Endodermal cell (in vitro differentiated cells): ENCODE data around the gene HEXB. TPM values are rescaled to one million over a fixed set of nuclear protein-coding genes. Genes with fewer than 3 reads are reported as not detected.
A peak's percentile ranks its signal among the peaks of the same experiment; 100 is the strongest.

Experiments
- DNase-seq: peaks from one replicate; pipeline ENCODE4 v3.0.0-alpha.2; 2017
- H3K27ac ChIP-seq: 2 replicates; pipeline ENCODE4 v1.5.1; 2013; ENCODE audit warnings: mild to moderate bottlenecking, low read depth, low read length, moderate library complexity
- H3K27me3 ChIP-seq: 2 replicates; pipeline ENCODE4 v1.6.1; 2013; ENCODE audit warnings: mild to moderate bottlenecking, low read length, moderate library complexity; ENCODE audit not compliant: insufficient read depth, control insufficient read depth, poor library complexity, severe bottlenecking
- H3K36me3 ChIP-seq: 2 replicates; pipeline ENCODE4 v1.7.0; 2013; ENCODE audit warnings: mild to moderate bottlenecking, low read length, moderate library complexity; ENCODE audit not compliant: control insufficient read depth, insufficient read depth
- H3K4me1 ChIP-seq: one replicate; pipeline ENCODE4 v1.7.0; 2013; ENCODE audit warnings: low read length; ENCODE audit not compliant: control insufficient read depth, insufficient read depth
- H3K4me3 ChIP-seq: 2 replicates; pipeline ENCODE4 v1.5.1; 2013; ENCODE audit warnings: mild to moderate bottlenecking, low read length, moderate library complexity
- H3K9ac ChIP-seq: 2 replicates; pipeline ENCODE4 v1.6.1; 2013; ENCODE audit warnings: mild to moderate bottlenecking, low read length, moderate library complexity; ENCODE audit not compliant: poor library complexity, severe bottlenecking; ENCODE audit errors: extremely low read depth
- H3K9me3 ChIP-seq: 2 replicates; pipeline ENCODE4 v1.6.1; 2013; ENCODE audit warnings: mild to moderate bottlenecking, low read length, moderate library complexity; ENCODE audit not compliant: control insufficient read depth
- H3K27ac Mint-ChIP-seq: 2 replicates; pipeline ENCODE4 v1.8.0; 2020; ENCODE audit warnings: mixed read lengths
- H3K27me3 Mint-ChIP-seq: 2 replicates; pipeline ENCODE4 v1.8.0; 2021; ENCODE audit warnings: mild to moderate bottlenecking, mixed read lengths; ENCODE audit not compliant: insufficient read depth
- H3K36me3 Mint-ChIP-seq: 2 replicates; pipeline ENCODE4 v1.8.0; 2020; ENCODE audit warnings: low read depth, mixed read lengths
- H3K4me1 Mint-ChIP-seq: 2 replicates; pipeline ENCODE4 v1.8.0; 2020; ENCODE audit warnings: mixed read lengths
- H3K4me3 Mint-ChIP-seq: 2 replicates; pipeline ENCODE4 v1.8.0; 2020; ENCODE audit warnings: mild to moderate bottlenecking, moderate library complexity, mixed read lengths
- H3K9me3 Mint-ChIP-seq: 2 replicates; pipeline ENCODE4 v1.8.0; 2020; ENCODE audit warnings: mild to moderate bottlenecking, mixed read lengths
- WGBS, 2 experiments: methylation state at CpG; one replicate each; pipeline versions ENCODE4 v1.1.5 to v1.1.7; 2013; ENCODE audit warnings: missing lambda C conversion rate in 2 of 2, mixed read lengths in 1 of 2; ENCODE audit not compliant: insufficient coverage in 1 of 2, insufficient read length in 1 of 2; 5-methylcytosine and 5-hydroxymethylcytosine counted together
- total RNA-seq, 2 donors: library from RNA; stranded (reverse); fragmentation: NEBNext Ultra II Directional in 1 of 2; extraction: Animal tissue kit (Norgen Biotek cat#: 25700) in 1 of 2; gene quantifications; 2 replicates in 1 of 2; 3 replicates in 1 of 2; pipeline ENCODE4 v1.2.1, GENCODE V29; 2021
- TF ChIP-seq, protein P1 (sequence below): fragments of 200-600 bp; sonication (generic); conservative IDR thresholded peaks from 2 replicates; pipeline ENCODE4 v1.5.0; 2021; ENCODE audit warnings: antibody characterized with exemption, mild to moderate bottlenecking

HEXB gene
- total RNA-seq, 2 donors from 2014 or later: 68.4 to 112 TPM

DNA sequence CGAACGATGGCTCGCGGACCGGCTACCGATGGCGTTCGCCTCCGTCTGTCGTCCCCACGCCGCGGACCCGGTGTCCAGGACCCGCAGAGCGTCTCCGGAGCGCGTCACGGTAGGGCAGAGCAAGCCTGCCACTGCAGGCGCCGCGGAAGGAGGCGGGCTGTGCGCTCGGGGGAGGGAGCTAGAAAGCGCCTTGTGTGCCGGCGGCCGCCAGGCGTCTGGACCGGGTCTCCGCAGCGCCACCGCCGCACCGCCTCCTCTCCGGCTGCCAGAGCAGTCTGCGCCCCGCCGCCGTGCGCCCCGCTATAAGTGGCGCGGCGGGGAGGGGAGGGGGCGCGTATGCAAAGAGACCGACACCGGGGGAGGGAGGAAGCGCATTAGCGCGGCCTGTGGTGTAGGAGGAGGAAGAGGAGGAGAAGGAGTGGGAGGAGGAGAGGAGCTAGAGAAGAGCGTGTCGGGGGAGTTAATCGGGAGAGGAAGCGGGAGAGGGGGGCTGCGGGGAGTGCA, 44.5 kb upstream of the HEXB start, which contains the start of gene ENC1:
Gene ENC1, minus strand, starts transcription at position 279 of the 504 bp plus-strand sequence. CDS start 4,243 bp downstream, outside the sequence.
- Mint-ChIP-seq H3K27me3 (peaks cover 14% of the 10 kb centered on the region), H3K9me3 (no peaks in the 10 kb centered on the region), H3K36me3 (peaks cover 16% of the 10 kb centered on the region), H3K27ac (peak within 1 kb of the TSS; percentile 92), H3K4me1 (peaks cover 41% of the 10 kb centered on the region), H3K4me3 (peak within 1 kb of the TSS; percentile 98)
- 0% methylated on average over 7 to 59 of the region's 59 CpGs for WGBS, 2 experiments
- TF ChIP-seq, protein P1, sequence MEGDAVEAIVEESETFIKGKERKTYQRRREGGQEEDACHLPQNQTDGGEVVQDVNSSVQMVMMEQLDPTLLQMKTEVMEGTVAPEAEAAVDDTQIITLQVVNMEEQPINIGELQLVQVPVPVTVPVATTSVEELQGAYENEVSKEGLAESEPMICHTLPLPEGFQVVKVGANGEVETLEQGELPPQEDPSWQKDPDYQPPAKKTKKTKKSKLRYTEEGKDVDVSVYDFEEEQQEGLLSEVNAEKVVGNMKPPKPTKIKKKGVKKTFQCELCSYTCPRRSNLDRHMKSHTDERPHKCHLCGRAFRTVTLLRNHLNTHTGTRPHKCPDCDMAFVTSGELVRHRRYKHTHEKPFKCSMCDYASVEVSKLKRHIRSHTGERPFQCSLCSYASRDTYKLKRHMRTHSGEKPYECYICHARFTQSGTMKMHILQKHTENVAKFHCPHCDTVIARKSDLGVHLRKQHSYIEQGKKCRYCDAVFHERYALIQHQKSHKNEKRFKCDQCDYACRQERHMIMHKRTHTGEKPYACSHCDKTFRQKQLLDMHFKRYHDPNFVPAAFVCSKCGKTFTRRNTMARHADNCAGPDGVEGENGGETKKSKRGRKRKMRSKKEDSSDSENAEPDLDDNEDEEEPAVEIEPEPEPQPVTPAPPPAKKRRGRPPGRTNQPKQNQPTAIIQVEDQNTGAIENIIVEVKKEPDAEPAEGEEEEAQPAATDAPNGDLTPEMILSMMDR: peak; percentile 80
- H3K27ac ChIP-seq: peak within 1 kb of the TSS; percentile 98
- H3K4me3 ChIP-seq: peak within 1 kb of the TSS; percentile 99
- H3K4me1 ChIP-seq: no peaks in the 10 kb centered on the region
- H3K27me3 ChIP-seq: no peaks in the 10 kb centered on the region
- H3K36me3 ChIP-seq: peaks cover 21% of the 10 kb centered on the region
- peak within 1 kb of the TSS; percentile 83 for H3K9ac ChIP-seq
- H3K9me3 ChIP-seq: no peaks in the 10 kb centered on the region
- peak; percentile 96 for DNase-seq

DNA sequence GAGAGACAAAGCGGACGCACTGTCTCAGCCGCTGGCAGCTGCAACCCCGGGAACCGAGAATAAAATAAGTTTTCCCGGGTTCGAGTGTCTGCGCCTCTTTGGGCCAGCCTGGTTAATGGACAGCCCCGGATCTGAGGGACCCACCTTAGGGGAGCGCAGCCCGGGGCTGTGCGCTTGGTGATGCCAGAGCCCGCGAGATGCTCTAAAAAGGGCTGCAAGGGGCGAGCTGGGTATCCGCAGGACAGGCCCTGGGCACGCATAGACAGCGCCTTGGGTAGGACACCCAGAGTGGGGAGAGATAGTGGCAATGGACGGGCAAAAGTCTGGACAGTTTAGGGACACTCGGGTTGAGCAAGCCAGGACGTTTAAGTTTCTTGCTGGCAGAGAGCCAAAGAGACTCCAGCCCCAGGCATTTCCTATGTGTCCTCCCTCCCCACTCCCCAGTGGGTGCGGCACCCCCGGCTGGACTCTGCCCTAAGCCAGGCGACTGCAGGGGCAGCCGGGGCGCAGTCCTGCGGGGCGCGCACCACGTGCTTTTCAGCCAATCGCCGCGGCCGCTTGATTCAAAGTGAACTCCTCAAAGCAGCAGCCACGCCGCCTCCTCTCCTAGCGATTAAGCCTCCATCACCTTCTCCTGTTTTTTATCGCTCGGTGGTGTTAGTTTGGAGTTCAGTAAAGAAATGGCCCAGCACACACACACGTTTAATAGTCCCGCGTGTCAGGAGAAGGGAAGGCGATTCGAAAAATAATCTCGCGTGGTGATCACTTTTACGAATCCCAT, 43.9 kb upstream of the HEXB start:
- Mint-ChIP-seq H3K36me3 (peaks cover 10% of the 10 kb centered on the region), H3K27ac (peak overlapping the region; percentile 92), H3K4me1 (peaks cover 41% of the 10 kb centered on the region), H3K9me3 (no peaks in the 10 kb centered on the region), H3K4me3 (peak overlapping the region; percentile 98), H3K27me3 (peaks cover 14% of the 10 kb centered on the region)
- TF ChIP-seq, protein P1: no peak
- peak overlapping the region; percentile 98 for H3K27ac ChIP-seq
- DNase-seq: peak; percentile 90
- H3K27me3 ChIP-seq: no peaks in the 10 kb centered on the region
- peaks cover 14% of the 10 kb centered on the region for H3K36me3 ChIP-seq
- 0 to 1% methylated on average over 13 to 47 of the region's 47 CpGs for WGBS, 2 experiments
- peak overlapping the region; percentile 31 for H3K9ac ChIP-seq
- no peaks in the 10 kb centered on the region for H3K4me1 ChIP-seq
- H3K4me3 ChIP-seq: peak overlapping the region; percentile 99
- H3K9me3 ChIP-seq: no peaks in the 10 kb centered on the region

DNA sequence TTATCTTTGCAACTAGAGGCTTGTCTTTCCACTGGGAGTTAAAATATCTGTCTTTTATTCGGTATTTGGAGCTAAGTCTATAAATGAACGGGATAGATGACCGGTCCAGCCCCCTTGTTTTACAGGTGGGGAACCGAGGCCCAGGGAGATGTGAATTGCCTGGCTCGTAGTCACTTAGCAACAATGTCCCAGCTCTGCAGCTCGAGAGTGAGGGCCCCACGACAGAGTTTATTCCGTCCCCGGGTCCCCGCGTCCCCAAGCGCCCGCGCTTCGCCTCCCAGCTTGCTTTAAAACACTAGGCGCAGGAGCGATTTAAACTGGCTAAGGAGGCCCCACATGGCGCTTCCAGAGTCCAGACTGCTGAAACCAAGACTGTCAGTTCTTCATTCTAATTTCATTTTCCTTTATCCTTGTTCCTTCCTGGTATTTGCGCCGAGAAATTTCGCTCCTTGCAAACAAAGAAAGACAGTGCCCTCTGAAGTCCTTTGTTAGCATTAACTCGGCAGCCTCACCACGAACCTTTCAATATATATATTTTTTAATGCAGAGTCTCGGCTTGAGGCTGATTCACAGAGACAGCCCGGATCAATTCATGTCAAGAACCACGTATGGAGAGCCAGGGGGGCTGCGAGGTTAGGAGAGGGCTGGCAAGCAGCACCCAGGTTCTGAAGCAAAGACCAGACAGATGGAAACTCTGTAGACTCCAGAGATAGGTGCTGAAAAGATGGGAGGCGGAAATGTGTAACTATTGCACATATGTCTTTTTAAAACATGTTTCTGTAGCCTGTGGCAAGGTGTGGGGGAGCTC, 43.1 kb upstream of the HEXB start:
- peaks cover 6% of the 10 kb centered on the region for H3K36me3 ChIP-seq
- H3K9ac ChIP-seq: no peak overlapping the region
- peaks cover 37% of the 10 kb centered on the region for H3K4me1 Mint-ChIP-seq
- no peaks in the 10 kb centered on the region for H3K4me1 ChIP-seq
- H3K27ac Mint-ChIP-seq: peak overlapping the region; percentile 36
- peak; percentile 64 for DNase-seq
- 7 to 10% methylated on average over 15 to 28 of the region's 28 CpGs for WGBS, 2 experiments
- peak overlapping the region; percentile 98 for H3K4me3 Mint-ChIP-seq
- TF ChIP-seq, protein P1: peak; percentile 71
- H3K4me3 ChIP-seq: peak overlapping the region; percentile 99
- no peaks in the 10 kb centered on the region for H3K9me3 ChIP-seq
- H3K27ac ChIP-seq: peak overlapping the region; percentile 98
- peaks cover 3% of the 10 kb centered on the region for H3K36me3 Mint-ChIP-seq
- no peaks in the 10 kb centered on the region for H3K9me3 Mint-ChIP-seq
- peaks cover 14% of the 10 kb centered on the region for H3K27me3 Mint-ChIP-seq
- no peaks in the 10 kb centered on the region for H3K27me3 ChIP-seq
